Measurements from ENCODE around the gene FRS3. TPM values are rescaled to one million over a fixed set of nuclear protein-coding genes. Genes with fewer than 3 reads are reported as not detected.

Gene FRS3
- total and polyA plus RNA-seq, 2 donors from 2014 or later: 5.3 to 7.0 TPM

- DNase-seq: peak in 2 of 5 donors; percentile 26 to 52
- Histone ChIP-seq H3K4me1 (ENCODE audit: control insufficient read depth in 2 of 3, insufficient read depth in 2 of 3, low read depth in 1 of 3, low read length in 3 of 3) (peaks cover 0 to 3% (median 3%) of the 10 kb centered on the region in 3 donors), H3K27ac (ENCODE audit: low read depth in 2 of 2, low read length in 2 of 2) (no peak overlapping the region), H3K27me3 (ENCODE audit: control insufficient read depth, insufficient read depth, low read length) (no peaks in the 10 kb centered on the region), H3K9ac (ENCODE audit: low read length in 3 of 3) (peak overlapping the region in 1 of 3 donors; percentile 8), H3K4me3 (ENCODE audit: low read length in 3 of 3) (no peak overlapping the region), H3K9me3 (ENCODE audit: control insufficient read depth in 2 of 3, insufficient read depth in 1 of 3, low read length in 3 of 3) (no peaks in the 10 kb centered on the region), H3K36me3 (ENCODE audit: control insufficient read depth in 2 of 3, insufficient read depth in 3 of 3, low read length in 3 of 3) (peaks cover 0 to 7% (median 0%) of the 10 kb centered on the region in 3 donors)
- intact Hi-C loops (cut with DNase I): no loop called here
- TF ChIP-seq CTCF (IDR thresholded peaks at IDR 0.05; ENCODE audit: borderline replicate concordance, extremely low read depth, insufficient read depth): no peak
- FAIRE-seq: no peak
Measured at GRCh38 chr6:41799559-41799911, 19.8 kb upstream of the FRS3 start.

GRCh38 chr6:41798901-41799558 lies 19.3 kb upstream of the FRS3 start:
- intact Hi-C loops (cut with DNase I): no loop called here

GRCh38 chr6:41796474-41796873 lies 16.8 kb upstream of the FRS3 start:
- intact Hi-C loops (cut with DNase I): no loop called here
- no peak for TF ChIP-seq CTCF (IDR thresholded peaks at IDR 0.05; ENCODE audit: borderline replicate concordance, extremely low read depth, insufficient read depth)
- DNase-seq (no peak), FAIRE-seq (no peak)
- Histone ChIP-seq H3K27me3 (ENCODE audit: control insufficient read depth, insufficient read depth, low read length) (no peaks in the 10 kb centered on the region), H3K4me1 (ENCODE audit: control insufficient read depth in 2 of 3, insufficient read depth in 2 of 3, low read depth in 1 of 3, low read length in 3 of 3) (peaks cover 0 to 3% (median 3%) of the 10 kb centered on the region in 3 donors), H3K9me3 (ENCODE audit: control insufficient read depth in 2 of 3, insufficient read depth in 1 of 3, low read length in 3 of 3) (no peaks in the 10 kb centered on the region), H3K27ac (ENCODE audit: low read depth in 2 of 2, low read length in 2 of 2) (no peak overlapping the region), H3K36me3 (ENCODE audit: control insufficient read depth in 2 of 3, insufficient read depth in 3 of 3, low read length in 3 of 3) (peaks cover 0 to 14% (median 0%) of the 10 kb centered on the region in 3 donors), H3K9ac (ENCODE audit: low read length in 3 of 3) (no peak overlapping the region), H3K4me3 (ENCODE audit: low read length in 3 of 3) (no peak overlapping the region)

More at GRCh38 chr6:41798901-41799558, 19.3 kb upstream of the FRS3 start:
- no peak for TF ChIP-seq CTCF (IDR thresholded peaks at IDR 0.05; ENCODE audit: borderline replicate concordance, extremely low read depth, insufficient read depth)
- peak in 3 of 5 donors; percentile 59 to 82 (median 72) for DNase-seq
- Histone ChIP-seq H3K36me3 (ENCODE audit: control insufficient read depth in 2 of 3, insufficient read depth in 3 of 3, low read length in 3 of 3) (peaks cover 0 to 7% (median 0%) of the 10 kb centered on the region in 3 donors), H3K27me3 (ENCODE audit: control insufficient read depth, insufficient read depth, low read length) (no peaks in the 10 kb centered on the region), H3K9ac (ENCODE audit: low read length in 3 of 3) (no peak overlapping the region), H3K4me1 (ENCODE audit: control insufficient read depth in 2 of 3, insufficient read depth in 2 of 3, low read depth in 1 of 3, low read length in 3 of 3) (peaks cover 0 to 3% (median 3%) of the 10 kb centered on the region in 3 donors), H3K9me3 (ENCODE audit: control insufficient read depth in 2 of 3, insufficient read depth in 1 of 3, low read length in 3 of 3) (no peaks in the 10 kb centered on the region), H3K27ac (ENCODE audit: low read depth in 2 of 2, low read length in 2 of 2) (no peak overlapping the region), H3K4me3 (ENCODE audit: low read length in 3 of 3) (no peak overlapping the region)
- FAIRE-seq: no peak

Data from kidney (tissue), 14 donors.